Erythroblast (primary cell): ENCODE results near the gene KRTAP4-9.

Experiments
- GATA1 ChIP-seq: IDR thresholded peaks from 2 replicates; pipeline ENCODE4 v1.6.1; 2011; ENCODE audit warnings: low read depth, mild to moderate bottlenecking, control low read depth, low read length, moderate library complexity
- POLR2A ChIP-seq: IDR thresholded peaks from 2 replicates; pipeline ENCODE4 v1.6.1; 2011; ENCODE audit warnings: mild to moderate bottlenecking, low read length

- TF ChIP-seq POLR2A (no peak), GATA1 (no peak)
Observed at GRCh38 chr17:41125064-41125463, 19.9 kb downstream of the KRTAP4-9 start.
